Karpas-422 (cell line): ENCODE data around the gene DUOXA1. TPM values are rescaled to one million over a fixed set of nuclear protein-coding genes. Genes with fewer than 3 reads are reported as not detected.
A peak's percentile ranks its signal among the peaks of the same experiment; 100 is the strongest.

Experiments
- DNase-seq: peaks from one replicate; pipeline ENCODE4 v3.0.0-alpha.2; 2015
- H2AFZ ChIP-seq: fragments of 200-600 bp; sonication (generic); 2 replicates; pipeline ENCODE4 v1.6.1; 2014; ENCODE audit warnings: antibody characterized with exemption, low read length, mixed read lengths
- H3K27ac ChIP-seq: fragments of 200-600 bp; sonication (generic); 2 replicates; pipeline ENCODE4 v1.5.1; 2014; ENCODE audit warnings: mild to moderate bottlenecking, low read length, moderate library complexity
- H3K27me3 ChIP-seq: fragments of 200-600 bp; sonication (generic); 2 replicates; pipeline ENCODE4 v1.6.1; 2014; ENCODE audit warnings: low read length, mixed read lengths
- H3K36me3 ChIP-seq: fragments of 200-600 bp; sonication (generic); 2 replicates; pipeline ENCODE4 v1.6.1; 2014; ENCODE audit warnings: low read length, mixed read lengths; ENCODE audit not compliant: insufficient read depth
- H3K4me1 ChIP-seq: fragments of 200-600 bp; sonication (generic); 2 replicates; pipeline ENCODE4 v1.6.1; 2014; ENCODE audit warnings: mild to moderate bottlenecking, low read length, mixed read lengths
- H3K4me2 ChIP-seq: fragments of 200-600 bp; sonication (generic); 2 replicates; pipeline ENCODE4 v1.6.1; 2014; ENCODE audit warnings: low read length, low read depth, mild to moderate bottlenecking; ENCODE audit not compliant: poor library complexity, severe bottlenecking
- H3K4me3 ChIP-seq: fragments of 200-600 bp; sonication (generic); 2 replicates; pipeline ENCODE4 v1.5.1; 2014; ENCODE audit warnings: mild to moderate bottlenecking, antibody characterized with exemption, low read length, mixed read lengths
- H3K79me2 ChIP-seq: fragments of 200-600 bp; sonication (generic); 2 replicates; pipeline ENCODE4 v1.6.1; 2014; ENCODE audit warnings: mild to moderate bottlenecking, low read length, mixed read lengths
- H3K9ac ChIP-seq: fragments of 200-600 bp; sonication (generic); 2 replicates; pipeline ENCODE4 v1.6.0; 2014; ENCODE audit warnings: low read length
- H3K9me2 ChIP-seq: fragments of 200-600 bp; sonication (generic), shearing (Covaris generic); replicated peaks from 2 replicates; pipeline ENCODE4 v1.6.0; 2014; ENCODE audit warnings: mild to moderate bottlenecking, low read length, moderate library complexity; ENCODE audit not compliant: insufficient read depth
- H3K9me3 ChIP-seq: fragments of 300-700, 200-600 bp; sonication (generic); 2 replicates; pipeline ENCODE4 v1.6.1; 2014; ENCODE audit warnings: low read length, mixed read lengths
- H4K20me1 ChIP-seq: fragments of 200-600 bp; sonication (generic); 2 replicates; pipeline ENCODE4 v1.6.1; 2014; ENCODE audit warnings: mild to moderate bottlenecking, antibody characterized with exemption, low read length, low read depth; ENCODE audit not compliant: insufficient read depth
- total RNA-seq: library from RNA; depleted of rRNA; stranded (reverse); fragments of >200 nt; shearing (Covaris generic); gene quantifications from 2 replicates; pipeline ENCODE4 v1.2.3, GENCODE V29; 2014; ENCODE audit warnings: low replicate concordance

DUOXA1 gene
- total RNA-seq, 1 experiment from 2014 or later: not detected

DNA sequence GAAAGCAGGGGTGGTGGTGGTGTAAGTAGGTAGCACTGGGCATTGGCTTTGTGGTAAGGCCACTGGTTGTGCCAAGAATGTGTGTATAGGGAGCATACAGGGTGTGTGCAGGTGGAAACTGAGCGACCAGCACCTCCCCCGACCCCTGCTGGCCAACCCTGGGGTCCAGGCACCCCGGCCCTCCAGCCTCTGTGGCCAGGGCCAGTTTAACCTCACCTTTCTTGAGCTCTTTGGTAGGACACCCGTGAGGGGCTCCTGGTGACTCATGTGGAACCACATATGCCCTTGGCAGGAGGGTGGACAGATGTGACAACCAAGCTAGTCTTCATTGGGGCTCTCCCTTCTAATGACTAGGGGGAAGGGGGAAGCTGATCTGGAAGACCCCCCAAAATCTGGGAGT lies 38.6 kb upstream of the DUOXA1 start:
- Histone ChIP-seq H3K9ac (peak overlapping the region; percentile 89), H3K27me3 (no peaks in the 10 kb centered on the region), H3K4me3 (peak overlapping the region; percentile 71; the same call in 1 of the 2 replicates), H3K36me3 (peaks cover 12% of the 10 kb centered on the region; the same call in 1 of the 2 replicates), H3K4me2 (peak overlapping the region; percentile 72), H3K27ac (peak overlapping the region; percentile 97), H3K4me1 (peaks cover 72% of the 10 kb centered on the region), H2AFZ (no peak overlapping the region), H3K9me3 (no peaks in the 10 kb centered on the region), H3K9me2 (no peaks in the 10 kb centered on the region), H4K20me1 (no peaks in the 10 kb centered on the region), H3K79me2 (peaks cover 16% of the 10 kb centered on the region)
- DNase-seq: no peak

DNA sequence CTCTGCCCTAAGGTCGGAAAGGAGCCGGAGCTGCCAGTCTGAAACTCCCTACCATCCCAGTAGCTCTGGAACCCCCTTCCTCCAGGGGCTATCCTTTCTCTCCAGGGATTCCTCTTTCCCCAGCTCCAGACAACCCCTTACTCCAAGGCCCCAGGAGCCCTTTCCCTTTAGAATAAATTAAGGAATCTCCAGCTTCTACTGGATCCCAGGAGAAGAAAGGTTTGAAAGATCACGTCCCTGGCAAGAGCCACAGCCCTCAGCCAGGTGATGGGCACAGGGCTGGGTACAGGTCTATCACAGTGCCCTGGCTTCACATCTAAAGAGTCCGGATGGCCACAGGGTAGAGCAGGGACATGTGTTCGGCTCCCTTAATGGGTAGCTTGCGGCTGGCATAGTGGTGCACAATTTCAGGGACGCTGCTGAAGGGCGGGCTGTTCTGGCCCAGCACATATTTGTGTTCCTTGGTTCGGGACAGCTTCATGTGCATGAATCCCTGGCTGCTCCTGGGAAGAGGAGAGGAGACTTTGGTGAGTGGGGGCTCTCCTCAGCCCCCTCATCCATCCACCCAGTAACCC lies 38.0 kb upstream of the DUOXA1 start:
- H3K36me3 ChIP-seq: peaks cover 12% of the 10 kb centered on the region; the same call in 1 of the 2 replicates
- H3K9me3 ChIP-seq: no peaks in the 10 kb centered on the region
- peaks cover 66% of the 10 kb centered on the region for H3K4me1 ChIP-seq
- peak overlapping the region; percentile 72 for H3K4me2 ChIP-seq
- no peaks in the 10 kb centered on the region for H3K27me3 ChIP-seq
- H3K79me2 ChIP-seq: peaks cover 14% of the 10 kb centered on the region
- H2AFZ ChIP-seq: no peak overlapping the region
- H3K27ac ChIP-seq: peak overlapping the region; percentile 97
- no peak for DNase-seq
- H3K9ac ChIP-seq: peak overlapping the region; percentile 89
- no peaks in the 10 kb centered on the region for H4K20me1 ChIP-seq
- no peaks in the 10 kb centered on the region for H3K9me2 ChIP-seq
- H3K4me3 ChIP-seq: peak overlapping the region; percentile 71

DNA sequence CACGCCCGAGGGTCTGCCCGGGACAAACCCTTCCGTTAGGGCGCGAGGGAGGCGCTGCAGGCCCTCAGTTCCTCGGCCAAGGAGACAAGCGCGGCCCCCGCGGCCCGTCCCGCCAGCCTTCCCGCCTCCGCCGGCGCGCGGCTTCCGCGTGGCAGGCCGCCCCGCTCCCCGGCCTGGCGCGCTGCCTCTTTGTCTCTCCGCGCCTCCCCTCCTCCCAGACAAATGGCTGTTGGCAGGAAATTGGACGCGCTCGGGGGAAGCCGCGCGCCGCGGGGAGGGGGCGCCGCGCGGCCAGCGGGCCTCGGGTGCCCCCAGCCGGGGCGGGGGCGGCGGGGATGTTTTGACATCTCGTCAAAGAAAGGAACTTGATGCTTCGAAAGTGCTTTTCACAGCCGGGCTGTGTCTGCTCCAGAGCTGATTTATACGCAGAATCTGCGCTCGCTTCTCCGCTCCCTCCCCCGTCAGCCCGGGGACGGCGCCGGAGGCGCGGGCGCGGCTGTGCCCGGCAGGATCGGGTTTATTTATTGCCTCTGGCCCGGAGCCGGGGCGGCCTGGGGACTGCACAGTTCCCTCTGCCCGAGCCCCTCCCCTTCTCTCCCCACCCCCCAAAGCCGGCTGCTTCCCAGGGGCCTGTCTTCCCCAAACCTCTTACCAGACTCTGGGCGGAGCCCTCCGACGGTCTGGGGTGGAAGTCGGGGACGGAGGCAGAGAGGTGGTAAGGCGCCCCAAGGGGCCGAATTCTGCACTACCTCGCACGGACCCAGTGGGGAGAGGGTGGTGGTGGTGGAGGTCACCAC lies 37.4 kb upstream of the DUOXA1 start:
- H2AFZ ChIP-seq: no peak overlapping the region
- H3K9ac ChIP-seq: peak overlapping the region; percentile 89
- H3K4me3 ChIP-seq: peak overlapping the region; percentile 71
- no peaks in the 10 kb centered on the region for H3K9me2 ChIP-seq
- peaks cover 7% of the 10 kb centered on the region for H3K79me2 ChIP-seq
- peak overlapping the region; percentile 72 for H3K4me2 ChIP-seq
- no peaks in the 10 kb centered on the region for H3K27me3 ChIP-seq
- H3K36me3 ChIP-seq: peaks cover 12% of the 10 kb centered on the region; the same call in 1 of the 2 replicates
- peaks cover 59% of the 10 kb centered on the region for H3K4me1 ChIP-seq
- DNase-seq: peak; percentile 96
- H3K27ac ChIP-seq: peak overlapping the region; percentile 97
- no peaks in the 10 kb centered on the region for H3K9me3 ChIP-seq
- H4K20me1 ChIP-seq: no peaks in the 10 kb centered on the region

DNA sequence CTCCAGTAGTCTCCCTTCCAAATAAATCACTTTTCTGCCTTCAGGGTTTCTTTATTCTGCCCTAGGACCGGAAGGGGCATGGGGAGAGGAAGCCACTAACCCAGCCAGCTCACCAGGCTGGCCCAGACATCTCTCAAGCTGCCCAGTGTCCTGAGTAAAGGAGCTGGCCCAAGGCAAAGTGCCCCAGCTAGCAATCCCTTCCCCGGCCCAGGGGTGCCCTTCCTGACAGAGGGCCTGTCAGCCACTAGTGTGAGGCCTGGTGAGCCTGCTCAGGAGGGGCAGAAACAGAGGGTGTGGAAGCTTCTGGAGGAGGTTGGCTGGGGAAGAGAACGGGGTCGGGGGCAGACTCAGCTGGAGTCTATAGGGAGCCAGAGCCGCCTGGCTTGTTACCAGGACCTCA lies 35.9 kb upstream of the DUOXA1 start:
- Histone ChIP-seq H3K9me2 (no peaks in the 10 kb centered on the region), H3K36me3 (no peaks in the 10 kb centered on the region; the same call in 1 of the 2 replicates), H3K79me2 (no peaks in the 10 kb centered on the region), H3K27ac (peak overlapping the region; percentile 0; the same call in 1 of the 2 replicates), H3K9ac (no peak overlapping the region), H3K4me2 (no peak overlapping the region), H3K27me3 (no peaks in the 10 kb centered on the region), H2AFZ (no peak overlapping the region), H3K9me3 (no peaks in the 10 kb centered on the region), H3K4me1 (peaks cover 44% of the 10 kb centered on the region), H4K20me1 (no peaks in the 10 kb centered on the region), H3K4me3 (no peak overlapping the region)
- no peak for DNase-seq

DNA sequence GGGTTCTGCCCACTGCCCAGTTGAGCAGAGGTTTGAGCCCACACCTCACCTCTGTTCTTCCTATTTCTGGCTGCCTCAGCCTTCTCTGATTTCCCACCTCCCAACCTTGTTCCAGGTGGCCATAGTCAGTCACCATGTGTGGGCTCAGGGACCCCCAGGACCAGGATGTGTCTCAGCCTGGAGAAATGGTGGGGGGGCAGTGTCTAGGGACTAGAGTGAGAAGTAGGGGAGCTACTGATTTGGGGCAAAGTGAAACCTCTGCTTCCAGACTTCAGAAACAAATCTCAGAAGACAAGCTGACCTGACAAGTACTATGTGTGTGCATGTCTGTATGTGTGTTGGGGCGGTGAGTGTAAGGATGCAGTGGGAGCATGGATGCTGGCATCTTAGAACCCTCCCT lies 35.2 kb upstream of the DUOXA1 start:
- Histone ChIP-seq H3K9me3 (no peaks in the 10 kb centered on the region), H3K4me2 (no peak overlapping the region), H3K4me1 (peaks cover 38% of the 10 kb centered on the region), H3K79me2 (no peaks in the 10 kb centered on the region), H3K4me3 (no peak overlapping the region), H3K9me2 (no peaks in the 10 kb centered on the region), H3K36me3 (no peaks in the 10 kb centered on the region; the same call in 1 of the 2 replicates), H3K27ac (no peak overlapping the region), H4K20me1 (no peaks in the 10 kb centered on the region), H2AFZ (no peak overlapping the region), H3K27me3 (no peaks in the 10 kb centered on the region), H3K9ac (no peak overlapping the region)
- DNase-seq: no peak

DNA sequence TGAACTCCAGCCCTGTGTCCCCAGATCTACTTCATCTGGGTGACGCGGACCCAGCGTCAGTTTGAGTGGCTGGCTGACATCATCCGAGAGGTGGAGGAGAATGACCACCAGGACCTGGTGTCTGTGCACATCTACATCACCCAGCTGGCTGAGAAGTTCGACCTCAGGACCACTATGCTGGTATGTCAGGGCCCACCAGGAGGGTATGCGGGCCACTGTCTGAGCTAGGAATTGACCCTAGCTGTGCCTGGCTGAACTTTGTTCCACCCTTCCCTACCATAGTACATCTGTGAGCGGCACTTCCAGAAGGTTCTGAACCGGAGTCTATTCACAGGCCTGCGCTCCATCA lies 33.8 kb upstream of the DUOXA1 start:
- H4K20me1 ChIP-seq: no peaks in the 10 kb centered on the region
- H3K9me3 ChIP-seq: no peaks in the 10 kb centered on the region
- H3K4me3 ChIP-seq: no peak overlapping the region
- no peak overlapping the region for H3K27ac ChIP-seq
- no peaks in the 10 kb centered on the region for H3K27me3 ChIP-seq
- no peak overlapping the region for H2AFZ ChIP-seq
- no peak overlapping the region for H3K9ac ChIP-seq
- H3K4me1 ChIP-seq: peaks cover 24% of the 10 kb centered on the region
- no peaks in the 10 kb centered on the region; the same call in 1 of the 2 replicates for H3K36me3 ChIP-seq
- H3K9me2 ChIP-seq: no peaks in the 10 kb centered on the region
- DNase-seq: no peak
- no peaks in the 10 kb centered on the region for H3K79me2 ChIP-seq
- H3K4me2 ChIP-seq: no peak overlapping the region

DNA sequence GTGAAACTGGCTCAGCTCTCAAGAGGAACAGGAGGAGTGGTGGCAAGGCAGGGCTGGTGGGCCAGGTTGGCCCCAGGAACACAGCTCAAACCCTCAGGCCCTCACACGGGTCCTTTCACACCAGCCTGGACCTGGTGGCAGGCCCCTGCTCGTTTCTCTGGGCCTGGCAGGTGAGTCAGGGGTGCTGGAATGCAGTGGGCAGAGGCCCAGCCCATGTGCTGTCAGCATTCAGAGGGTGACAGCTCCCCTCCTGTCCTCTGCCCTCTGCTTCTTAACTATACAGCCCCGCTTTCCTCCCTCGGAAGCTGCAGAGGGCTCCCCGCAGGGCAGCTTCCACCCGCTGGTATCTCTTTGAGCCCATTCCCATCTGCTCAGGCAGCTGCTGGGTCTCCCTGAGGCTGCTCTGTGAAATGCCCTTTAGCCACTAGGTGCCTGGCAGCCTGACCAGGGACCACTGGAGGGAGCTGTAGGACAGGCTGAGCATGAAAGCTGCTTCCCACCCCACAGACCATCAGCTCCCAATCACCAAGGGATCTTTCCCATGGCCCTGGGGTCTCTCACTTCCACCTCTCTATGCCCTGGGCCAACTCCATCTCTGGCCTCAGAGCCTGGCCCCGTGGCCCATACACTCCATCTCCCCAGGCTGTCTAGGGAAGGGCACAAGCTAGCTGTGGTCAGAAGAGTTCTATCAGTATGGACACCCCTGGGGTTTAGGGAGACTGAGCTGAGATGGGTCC lies 33.3 kb upstream of the DUOXA1 start:
- no peak overlapping the region for H3K27ac ChIP-seq
- H3K79me2 ChIP-seq: no peaks in the 10 kb centered on the region
- H4K20me1 ChIP-seq: no peaks in the 10 kb centered on the region
- no peaks in the 10 kb centered on the region for H3K9me3 ChIP-seq
- H3K4me1 ChIP-seq: peaks cover 18% of the 10 kb centered on the region
- no peaks in the 10 kb centered on the region; the same call in 1 of the 2 replicates for H3K36me3 ChIP-seq
- no peak overlapping the region for H3K4me2 ChIP-seq
- peak; percentile 89 for DNase-seq
- H2AFZ ChIP-seq: no peak overlapping the region
- no peak overlapping the region for H3K4me3 ChIP-seq
- no peak overlapping the region for H3K9ac ChIP-seq
- H3K27me3 ChIP-seq: no peaks in the 10 kb centered on the region
- no peaks in the 10 kb centered on the region for H3K9me2 ChIP-seq

DNA sequence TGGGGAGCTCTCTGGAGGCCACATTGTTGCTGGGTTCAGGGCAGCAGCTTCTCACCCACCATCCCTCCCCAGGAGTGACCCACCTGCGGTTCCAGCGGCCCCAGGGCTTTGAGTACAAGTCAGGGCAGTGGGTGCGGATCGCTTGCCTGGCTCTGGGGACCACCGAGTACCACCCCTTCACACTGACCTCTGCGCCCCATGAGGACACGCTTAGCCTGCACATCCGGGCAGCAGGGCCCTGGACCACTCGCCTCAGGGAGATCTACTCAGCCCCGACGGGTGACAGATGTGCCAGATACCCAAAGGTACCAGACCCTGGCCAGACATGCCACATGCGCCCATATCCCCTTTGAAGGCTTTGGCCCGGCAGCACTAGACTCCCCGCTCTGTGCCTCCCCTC lies 32.0 kb upstream of the DUOXA1 start:
- Histone ChIP-seq H3K36me3 (no peaks in the 10 kb centered on the region), H3K4me3 (no peak overlapping the region), H2AFZ (no peak overlapping the region), H3K9ac (no peak overlapping the region), H3K4me1 (peaks cover 10% of the 10 kb centered on the region), H3K27ac (no peak overlapping the region), H3K27me3 (no peaks in the 10 kb centered on the region), H4K20me1 (no peaks in the 10 kb centered on the region), H3K79me2 (no peaks in the 10 kb centered on the region), H3K9me3 (no peaks in the 10 kb centered on the region), H3K9me2 (no peaks in the 10 kb centered on the region), H3K4me2 (no peak overlapping the region)
- no peak for DNase-seq
